GM21529 (cell line): ENCODE data around the gene NUP62.

Experiments used
- ATAC-seq: cut with Tn5 transposase; IDR thresholded peaks from one replicate; pipeline ENCODE4 v1.9.1; 2021; ENCODE audit not compliant: unreplicated experiment

Gene NUP62

DNA sequence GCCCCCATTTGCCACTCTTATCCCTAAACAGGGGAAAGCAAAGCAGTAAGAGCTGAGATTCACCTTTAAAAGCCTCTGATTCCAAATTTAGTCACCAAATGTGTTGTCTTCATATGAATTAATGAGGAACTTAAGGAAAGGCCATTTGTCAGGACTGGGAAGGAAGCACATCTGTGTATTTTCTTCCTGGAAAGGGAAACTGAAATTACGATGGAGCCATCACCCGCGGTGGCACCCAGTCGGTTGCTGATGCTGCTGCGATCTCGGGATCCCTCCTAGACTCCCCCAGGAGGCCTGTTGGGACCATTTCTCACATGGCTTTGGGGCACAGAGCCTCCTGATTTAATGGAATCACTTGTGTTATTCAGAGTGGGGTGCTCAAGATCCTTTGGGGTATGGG is 25.2 kb downstream of the NUP62 start:
- ATAC-seq, result no peak

DNA sequence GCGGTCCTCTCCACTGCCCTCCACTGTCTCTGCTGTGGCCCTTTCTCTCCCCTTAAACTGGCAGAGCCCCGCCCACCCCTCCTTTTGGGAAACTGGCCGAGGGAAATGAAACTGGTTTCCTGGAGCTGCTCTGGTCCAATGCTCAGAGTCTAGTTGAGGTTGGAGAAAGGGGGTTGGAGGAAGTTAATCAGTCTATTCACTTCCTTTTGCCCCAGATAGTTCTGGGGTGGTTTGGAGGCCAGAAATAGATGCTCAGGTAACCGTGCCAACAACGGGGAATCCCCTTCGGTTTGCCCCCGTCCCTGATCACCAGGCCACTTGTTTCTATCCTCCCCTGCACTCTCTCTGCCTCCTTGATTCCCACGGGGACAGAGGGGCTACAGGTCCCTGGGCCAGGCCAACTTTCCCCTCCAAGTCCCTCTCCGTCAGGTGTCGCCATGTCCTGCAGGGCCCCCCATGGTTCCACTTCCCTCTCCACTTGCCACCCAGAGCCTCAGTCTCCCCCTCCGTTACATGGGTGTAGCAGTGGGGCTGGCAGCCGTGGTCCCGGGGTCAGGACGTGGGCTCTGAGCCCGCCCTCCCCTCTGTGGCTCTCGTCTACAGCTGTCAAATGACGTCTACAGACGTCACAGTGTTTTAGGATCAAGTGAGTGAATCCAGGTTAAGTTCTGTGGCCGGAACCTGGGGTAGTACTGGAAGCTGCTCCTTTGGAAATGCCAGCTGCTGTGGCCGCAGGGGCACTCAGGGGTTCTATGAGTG is 32.3 kb downstream of the NUP62 start, which contains the start of gene IL4I1:
Gene IL4I1, minus strand, starts transcription at position 25 of the 759 bp plus-strand sequence. CDS start 727 bp downstream, outside the sequence.
- peak; percentile 47 for ATAC-seq

DNA sequence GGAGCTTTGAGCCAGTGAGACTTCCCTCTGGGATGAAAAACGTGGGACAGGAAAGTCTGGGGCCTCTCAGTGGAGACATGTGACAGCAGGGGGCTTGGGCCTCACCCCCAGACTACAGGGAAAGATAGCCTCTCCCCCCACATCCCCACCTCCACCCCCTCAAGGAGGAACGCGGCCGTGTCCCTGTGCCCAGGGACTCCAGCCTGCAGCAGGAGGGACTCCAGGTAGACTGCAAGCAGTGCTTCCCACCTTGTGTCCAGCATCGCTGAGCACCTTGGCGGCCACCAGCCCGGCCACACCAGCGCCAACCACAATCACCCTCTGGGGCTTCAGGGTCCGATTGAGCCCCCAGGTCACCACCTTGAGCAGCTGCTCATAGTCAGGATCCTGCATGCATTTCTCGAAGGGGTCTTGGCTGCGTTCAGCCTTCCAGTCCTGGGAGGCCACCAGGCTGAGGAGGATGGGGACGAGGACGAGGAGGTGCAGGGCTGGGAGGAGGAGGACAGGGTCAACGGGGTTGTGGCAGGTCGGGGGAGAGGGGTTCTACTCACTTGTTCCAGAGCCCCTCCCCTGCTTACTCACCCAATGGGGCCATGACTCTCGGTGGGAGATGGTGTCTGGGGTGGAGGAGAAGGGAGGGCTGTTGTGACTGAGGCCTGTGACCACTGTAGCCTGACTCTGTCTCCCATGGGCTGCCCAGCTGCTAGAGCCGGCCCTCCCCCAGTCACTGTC is 33.6 kb downstream of the NUP62 start:
- no peak for ATAC-seq

DNA sequence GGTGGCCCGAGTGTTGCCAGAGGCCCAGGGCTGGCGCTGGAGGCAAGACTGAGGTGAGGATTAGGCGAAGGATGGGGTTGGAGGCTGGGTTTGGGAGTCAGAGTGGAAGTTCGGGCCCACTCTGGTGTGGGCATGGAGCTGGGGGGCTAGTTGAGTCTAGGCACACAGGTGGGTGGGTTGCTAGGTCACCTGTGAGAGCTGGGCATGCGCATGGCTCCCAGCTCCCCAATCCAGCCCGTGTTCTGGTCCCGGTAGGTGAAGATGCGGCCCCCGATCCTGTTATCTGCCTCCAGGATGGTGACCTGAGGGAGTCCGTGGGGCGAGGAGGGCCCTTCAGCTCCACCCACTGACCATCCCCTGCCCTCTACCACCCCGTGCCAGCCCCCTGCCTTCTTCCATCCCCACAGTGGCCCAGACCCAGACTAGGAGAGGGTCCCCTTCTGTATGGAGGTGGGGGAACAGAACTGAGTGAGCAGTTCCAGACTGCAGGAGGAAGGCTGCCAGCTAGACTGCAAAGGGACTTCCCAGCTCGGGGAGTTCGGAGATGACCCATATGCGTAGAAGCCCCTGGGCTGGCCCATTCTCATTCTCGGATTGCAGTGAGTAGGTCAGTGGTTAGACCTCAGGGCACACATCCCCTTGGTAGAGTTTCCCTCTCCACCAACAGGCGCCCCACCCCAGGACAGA is 34.3 kb downstream of the NUP62 start:
- ATAC-seq, result no peak

DNA sequence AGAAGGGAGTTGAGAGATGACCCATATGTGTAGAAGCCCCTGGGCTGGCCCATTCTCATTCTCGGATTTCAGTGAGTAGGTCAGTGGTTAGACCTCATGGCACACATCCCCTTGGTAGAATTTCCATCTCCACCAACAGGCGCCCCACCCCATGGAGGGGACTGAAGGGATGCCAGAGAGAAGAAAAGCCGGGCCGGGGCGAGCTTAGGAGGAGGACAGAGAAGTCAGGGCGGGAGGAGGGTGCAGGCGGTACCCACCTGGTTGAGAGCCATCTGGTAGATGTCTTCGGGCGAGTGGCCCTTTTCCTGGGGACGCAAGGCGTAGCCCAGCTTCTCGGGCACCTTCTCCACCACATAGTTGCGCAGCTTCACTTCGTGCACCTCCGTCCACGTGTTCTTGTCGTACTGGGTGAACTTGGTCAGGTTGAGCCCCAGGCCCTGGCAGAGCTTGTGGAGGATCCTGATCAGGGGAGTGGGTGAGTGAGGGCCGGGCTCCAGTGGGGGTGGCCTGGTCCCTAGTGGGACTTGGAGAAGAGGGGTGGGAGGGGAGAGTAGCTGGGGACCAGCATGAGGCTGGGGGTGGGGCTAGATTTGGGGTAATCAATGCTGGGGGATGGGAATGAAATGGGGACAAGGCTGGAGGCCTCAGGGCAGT is 35.2 kb downstream of the NUP62 start:
- ATAC-seq, result no peak

DNA sequence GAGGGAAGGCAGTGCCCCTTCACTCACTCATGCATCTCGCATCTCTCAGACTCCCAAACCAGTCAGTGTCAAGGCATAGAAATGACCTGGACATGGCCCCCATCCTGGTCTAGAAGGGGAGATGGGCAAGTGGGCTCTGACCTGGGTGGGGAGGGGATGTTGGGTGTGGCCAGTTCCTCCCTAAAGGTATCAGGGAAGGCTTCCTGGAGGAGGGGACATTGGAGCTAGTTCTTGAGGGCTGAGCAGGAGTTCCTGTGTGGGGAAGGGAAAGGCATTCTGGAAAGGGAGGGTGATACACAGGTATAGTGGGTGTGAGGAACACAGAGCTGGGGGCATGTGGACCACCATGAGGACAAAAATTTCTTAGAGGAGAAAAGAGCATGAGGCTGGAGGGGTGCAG is 36.6 kb downstream of the NUP62 start:
- no peak for ATAC-seq

DNA sequence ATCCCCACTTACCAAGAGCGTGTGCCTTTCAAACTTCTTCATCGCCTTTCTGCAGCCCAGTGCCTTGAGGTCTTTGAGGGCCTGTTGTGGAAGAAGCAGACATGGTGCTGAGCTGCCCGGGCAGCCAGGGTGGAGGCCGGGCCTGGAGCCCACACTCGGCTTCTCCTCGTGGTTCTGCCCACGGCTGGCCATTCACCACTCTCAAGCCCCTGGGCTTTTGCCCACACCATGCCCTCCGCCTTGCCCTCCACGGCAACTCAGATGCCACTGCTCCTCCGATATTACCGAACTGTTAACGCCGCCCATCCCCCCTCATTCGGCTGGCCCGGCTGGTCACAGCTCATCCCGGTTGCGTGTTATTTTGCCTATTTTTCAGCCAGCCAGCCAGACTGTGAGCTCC is 37.9 kb downstream of the NUP62 start:
- ATAC-seq, result no peak

DNA sequence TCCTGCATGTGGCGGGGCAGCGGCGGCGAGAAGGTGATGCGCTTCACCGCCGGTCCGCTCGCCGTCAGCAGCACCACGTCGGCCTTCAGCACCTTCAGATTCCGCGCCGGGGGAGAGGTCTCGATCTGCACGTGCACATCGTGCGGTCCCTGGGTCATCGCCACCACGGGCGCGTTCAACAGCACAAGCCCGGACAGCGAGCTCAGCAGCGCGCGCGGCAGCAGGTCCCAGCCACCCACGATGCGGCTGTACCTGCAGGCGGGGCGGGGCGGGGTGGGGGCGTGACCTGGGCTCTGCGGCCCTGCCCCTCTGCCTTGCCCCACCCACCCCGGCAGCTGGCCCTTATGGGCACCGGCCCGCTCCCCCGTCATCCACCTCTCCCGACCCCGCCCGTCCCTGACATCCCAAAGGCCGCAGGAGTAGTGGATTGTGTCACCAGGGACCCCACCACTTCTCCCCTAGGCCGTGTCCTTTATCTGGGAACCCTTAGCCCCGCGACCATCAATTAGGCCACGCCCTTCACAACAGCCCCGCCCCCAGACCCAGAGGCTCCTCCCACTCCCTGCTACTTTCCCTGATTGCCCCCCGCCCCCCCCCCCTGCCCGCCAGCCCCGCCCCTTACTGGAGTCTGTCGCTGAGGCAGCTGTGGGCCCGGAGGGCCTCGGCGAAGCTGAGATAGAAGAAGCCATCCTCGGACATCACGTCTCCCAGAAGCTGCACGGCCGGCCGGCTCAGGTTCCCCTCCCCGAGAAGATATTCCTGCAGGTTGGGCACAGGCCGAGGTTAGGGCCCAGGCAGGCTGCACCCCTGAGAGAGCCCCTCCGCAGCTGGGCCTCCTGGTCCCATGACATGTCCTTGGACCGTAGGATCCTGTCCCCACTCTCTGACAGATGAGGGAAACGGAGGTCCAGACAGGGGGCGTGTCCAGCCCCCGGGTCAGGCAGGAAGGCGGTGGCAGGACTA is 38.7 kb downstream of the NUP62 start:
- no peak for ATAC-seq

DNA sequence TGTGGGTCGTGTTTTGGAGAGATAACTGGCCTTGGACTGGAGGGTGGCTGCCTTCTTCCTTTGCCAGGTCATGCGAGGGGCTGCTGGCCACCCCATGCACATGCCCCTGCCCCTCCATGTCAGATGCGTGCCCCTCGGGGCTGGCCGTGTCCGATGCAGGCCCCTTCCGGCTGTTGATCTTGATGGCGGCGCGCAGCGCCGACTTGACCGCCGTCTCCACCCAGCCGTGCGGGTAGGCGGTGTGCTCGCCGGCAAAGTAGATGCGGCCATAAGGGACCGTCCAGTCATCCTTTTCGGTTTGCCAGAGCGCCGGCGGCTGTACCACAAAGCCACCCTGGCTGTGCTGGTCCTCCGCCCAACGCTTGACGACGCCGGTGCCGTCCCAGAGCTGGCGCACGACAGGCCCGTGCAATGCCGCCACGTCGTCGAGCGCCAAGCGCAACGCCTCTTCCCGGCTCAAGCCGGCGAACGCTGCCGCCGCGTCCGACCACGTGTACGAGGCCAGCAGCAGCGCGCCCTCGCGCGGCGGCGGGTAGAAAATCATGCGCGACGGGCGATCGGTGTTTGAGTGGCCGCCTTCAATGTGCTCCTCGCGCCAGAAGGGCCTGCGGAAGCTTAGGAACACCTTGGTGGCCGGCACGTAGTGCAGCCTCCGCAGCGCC is 39.5 kb downstream of the NUP62 start:
- no peak for ATAC-seq

DNA sequence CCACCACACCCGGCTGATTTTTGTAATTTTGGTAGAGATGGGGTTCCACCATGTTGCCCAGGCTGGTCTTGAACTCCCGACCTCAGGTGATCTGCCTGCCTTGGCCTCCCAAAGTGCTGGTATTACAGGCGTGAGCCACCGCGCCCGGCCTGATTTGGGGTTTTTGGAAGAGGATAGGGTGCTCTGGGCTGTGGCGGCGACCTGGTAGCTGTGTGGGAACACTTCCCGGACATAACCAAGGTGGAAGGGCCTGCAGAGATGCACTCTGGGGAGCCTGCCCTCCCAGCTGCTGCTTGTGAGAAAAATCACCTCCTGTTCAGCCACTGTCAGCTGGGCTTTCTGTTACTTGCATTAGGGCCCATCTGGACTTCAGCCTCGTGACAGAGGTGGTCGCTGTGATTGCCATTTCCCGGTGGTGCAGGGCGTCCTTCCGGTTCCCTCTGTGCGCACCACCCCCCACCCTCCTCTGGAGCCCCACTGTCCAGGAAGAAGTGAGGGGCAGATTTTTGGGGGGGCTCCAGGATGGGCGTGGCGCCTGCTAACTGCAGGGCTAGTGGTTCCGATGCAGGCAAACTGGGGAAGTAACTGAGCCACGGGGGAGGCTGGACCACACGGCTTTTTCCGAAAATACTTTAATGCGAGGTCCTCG is 40.1 kb downstream of the NUP62 start:
- ATAC-seq, result no peak

DNA sequence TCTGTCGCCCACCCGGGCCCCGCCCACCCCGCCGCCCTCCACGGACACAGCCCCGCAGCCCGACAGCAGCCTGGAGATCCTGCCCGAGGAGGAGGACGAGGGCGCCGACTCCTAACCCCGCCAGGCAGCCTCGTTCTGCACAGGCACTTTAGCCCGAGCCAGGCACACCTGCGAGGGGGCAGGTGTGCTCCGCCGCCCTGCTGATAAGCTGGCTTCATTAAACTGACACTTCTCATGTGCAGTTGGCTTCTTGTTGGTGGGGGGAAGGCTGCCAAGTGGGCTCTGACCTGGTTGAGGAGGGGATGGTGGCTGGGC is 40.8 kb downstream of the NUP62 start:
- ATAC-seq, result no peak

DNA sequence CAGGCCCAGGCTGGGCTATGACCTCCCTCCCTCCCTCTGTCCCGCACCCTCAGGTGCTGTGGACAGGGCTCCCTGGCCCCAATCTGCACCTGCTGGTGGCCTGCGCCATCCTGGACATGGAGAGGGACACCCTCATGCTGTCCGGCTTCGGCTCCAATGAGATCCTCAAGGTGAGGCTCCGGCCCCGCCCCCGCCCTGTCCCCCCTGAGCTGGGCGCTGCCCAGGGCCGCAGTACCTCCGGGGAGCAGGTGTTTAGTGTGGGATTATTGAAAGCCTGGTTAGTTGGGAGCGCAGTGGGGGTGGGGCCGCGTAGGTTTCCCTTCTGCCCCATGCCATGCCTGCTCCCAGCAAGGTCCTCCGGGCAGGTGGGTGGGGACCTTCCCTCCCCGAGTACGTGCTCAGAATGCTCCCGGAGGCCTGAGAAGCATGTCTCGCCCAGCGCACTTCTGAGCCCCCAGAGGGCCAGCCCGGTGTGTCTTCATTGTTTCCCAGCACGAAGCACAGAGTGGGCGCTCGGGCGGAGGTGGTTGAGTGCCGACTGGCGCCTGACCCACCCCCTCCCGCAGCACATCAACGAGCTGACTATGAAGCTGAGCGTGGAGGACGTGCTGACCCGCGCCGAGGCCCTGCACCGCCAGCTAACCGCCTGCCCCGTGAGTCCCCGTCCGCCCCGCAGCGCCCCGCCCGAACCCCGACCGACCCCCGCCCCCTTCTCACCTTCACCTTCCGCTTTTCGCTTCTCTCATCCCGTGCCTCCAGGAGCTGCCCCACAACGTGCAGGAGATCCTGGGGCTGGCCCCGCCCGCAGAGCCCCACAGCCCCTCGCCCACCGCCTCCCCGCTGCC is 41.4 kb downstream of the NUP62 start:
- ATAC-seq, result no peak

DNA sequence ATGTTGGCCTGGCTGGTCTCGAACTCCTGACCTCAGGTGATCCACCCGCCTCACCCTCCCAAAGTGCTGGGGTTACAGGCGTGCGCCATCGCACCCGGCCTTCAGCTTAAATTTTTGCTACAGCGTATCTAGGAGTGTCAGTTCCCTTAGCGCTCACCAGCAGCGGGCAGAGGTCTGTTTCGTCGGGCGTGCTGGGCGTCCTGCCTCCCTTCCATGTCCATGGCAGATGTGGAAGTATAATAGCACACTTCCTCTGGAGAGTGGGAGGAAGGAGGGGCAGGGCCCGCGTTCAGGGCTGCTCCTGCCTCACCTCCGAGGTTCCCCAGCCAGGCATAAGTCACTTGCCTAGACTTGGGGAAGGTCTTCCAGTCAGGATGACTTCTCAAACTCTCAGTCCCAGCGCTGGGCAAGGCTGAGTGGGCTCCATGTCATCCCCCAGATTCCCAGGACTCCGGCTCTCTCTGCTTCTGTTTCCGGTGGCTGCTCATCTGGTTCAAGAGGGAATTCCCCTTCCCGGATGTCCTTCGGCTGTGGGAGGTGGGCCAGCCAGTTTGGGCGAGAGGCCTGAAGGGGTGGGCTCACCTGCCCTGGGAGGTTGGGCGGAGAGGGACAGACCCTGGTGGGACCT is 42.2 kb downstream of the NUP62 start:
- no peak for ATAC-seq

DNA sequence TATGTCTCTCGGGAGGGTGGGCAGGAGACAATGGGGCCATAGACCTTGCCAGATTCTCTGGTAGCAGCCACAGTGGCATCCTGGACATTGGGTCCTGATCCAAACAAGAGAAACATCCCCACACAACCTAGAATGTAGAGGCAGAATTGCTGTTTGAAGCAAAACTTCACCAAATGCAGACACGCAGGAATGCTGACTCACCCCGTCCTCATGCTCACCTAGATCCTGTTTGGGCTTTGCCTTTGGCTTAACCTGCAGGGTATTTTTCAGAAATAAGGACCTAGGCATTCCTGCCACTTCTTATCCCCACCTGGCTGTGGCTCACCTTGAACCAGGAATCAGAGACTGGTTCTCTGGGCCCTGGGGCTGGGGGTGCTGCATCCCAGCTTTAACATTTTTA is 44.5 kb downstream of the NUP62 start:
- no peak for ATAC-seq

DNA sequence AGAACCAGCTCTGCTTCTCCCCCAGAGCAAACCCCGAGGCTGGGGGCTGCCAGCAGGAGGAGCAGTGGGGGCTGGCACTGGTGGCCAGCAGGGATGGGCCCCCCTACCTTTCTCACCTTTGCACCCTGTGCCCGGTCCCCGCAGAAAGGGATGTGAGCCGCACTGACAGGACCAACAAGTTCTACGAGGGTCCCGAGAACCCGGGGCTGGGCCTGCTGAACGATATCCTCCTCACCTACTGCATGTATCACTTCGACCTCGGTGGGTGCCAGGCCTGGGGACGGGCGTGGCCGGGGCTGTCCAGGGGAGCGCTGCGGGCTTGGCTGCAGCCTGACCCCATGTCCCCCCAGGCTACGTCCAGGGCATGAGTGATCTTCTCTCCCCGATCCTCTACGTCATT is 45.2 kb downstream of the NUP62 start:
- ATAC-seq, result no peak

DNA sequence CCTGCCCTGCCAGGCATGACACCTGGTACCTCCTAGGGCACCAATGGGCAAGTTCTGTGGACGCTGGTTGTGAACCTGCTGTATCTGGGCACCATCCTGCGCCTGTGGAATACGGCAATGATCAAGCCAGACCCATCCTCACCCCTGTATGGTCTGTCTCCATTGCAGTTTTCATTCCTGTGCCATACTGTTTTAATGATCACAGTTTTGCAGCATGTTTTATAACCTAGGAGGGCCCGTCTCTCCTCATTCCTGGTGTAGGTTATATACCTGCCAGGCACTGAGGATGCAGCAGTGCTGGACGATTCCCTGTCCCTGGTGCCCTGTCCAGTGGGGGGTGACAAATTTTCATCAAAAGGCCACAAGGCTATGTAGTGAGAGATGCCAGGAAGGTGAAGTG is 46.2 kb downstream of the NUP62 start:
- ATAC-seq, result no peak

DNA sequence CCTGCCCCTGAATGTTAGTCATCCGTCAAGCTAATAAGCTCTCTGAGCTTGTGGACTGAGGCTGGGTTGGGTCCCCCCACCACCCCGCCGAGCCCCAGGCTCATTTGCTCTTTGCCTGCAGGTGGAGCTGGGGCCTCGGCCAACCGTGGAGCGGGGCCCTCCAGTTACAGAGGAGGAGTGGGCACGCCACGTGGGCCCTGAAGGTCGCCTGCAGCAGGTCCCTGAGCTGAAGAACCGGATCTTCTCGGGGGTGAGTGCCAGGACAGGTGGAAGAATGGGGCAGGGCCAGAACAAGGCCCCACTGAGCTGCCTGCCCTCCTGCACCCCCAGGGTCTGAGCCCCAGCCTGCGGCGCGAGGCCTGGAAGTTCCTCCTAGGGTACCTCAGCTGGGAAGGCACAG is 46.7 kb downstream of the NUP62 start:
- no peak for ATAC-seq
